Body of pancreas (tissue), 4 donors: ENCODE data around the gene OR2Z1. TPM values are rescaled to one million over a fixed set of nuclear protein-coding genes. Genes with fewer than 3 reads are reported as not detected.
"Not testable (repeated sequence)": the region's sequence is repeated elsewhere in the genome, so short reads cannot be mapped to it uniquely, and the experiment has no call there.

Experiments
- ATAC-seq: fragments of 150-250 bp; one replicate; pipeline ENCODE4 v1.9.1; 2016
- DNase-seq, 4 donors: peaks; one replicate each; pipeline ENCODE4 v3.0.0-alpha.2; 2019
- H3K27ac ChIP-seq, 4 donors: fragments of 200-600 bp; sonication (generic); 1 replicate in 3 of 4; 2 replicates in 1 of 4; pipeline versions ENCODE4 v1.5.1 to v1.6.1; 2016 to 2019; ENCODE audit warnings: mild to moderate bottlenecking in 1 of 4, mixed read lengths in 1 of 4, moderate library complexity in 1 of 4
- H3K27me3 ChIP-seq, 2 donors: fragments of 200-600 bp; sonication (generic); one replicate each; pipeline ENCODE4 v1.6.0; 2016; ENCODE audit warnings: mild to moderate bottlenecking in 1 of 2
- H3K36me3 ChIP-seq, 2 donors: fragments of 200-600 bp; sonication (generic); replicated peaks in 1 of 2; 2 replicates each; pipeline ENCODE4 v1.5.1; 2016; ENCODE audit warnings: low read depth in 2 of 2; ENCODE audit not compliant: insufficient read depth in 1 of 2
- H3K4me1 ChIP-seq: fragments of 200-600 bp; sonication (generic); one replicate; pipeline ENCODE4 v1.6.0; 2016
- H3K4me3 ChIP-seq, 2 donors: fragments of 200-600 bp; sonication (generic); 1 replicate in 1 of 2; 2 replicates in 1 of 2; pipeline ENCODE4 v1.5.1; 2016 to 2019
- H3K9me3 ChIP-seq, 3 donors: fragments of 200-600 bp; sonication (generic); 1 replicate in 2 of 3; 2 replicates in 1 of 3; pipeline ENCODE4 v1.5.1; 2016
- POLR2A ChIP-seq, 3 donors: fragments of 450-650 bp; IDR thresholded peaks; one replicate each; pipeline ENCODE4 v1.6.1; 2016; ENCODE audit warnings: antibody characterized with exemption in 3 of 3, mild to moderate bottlenecking in 2 of 3
- WGBS, 2 donors: methylation state at CpG; one replicate each; pipeline ENCODE4 v1.1.5; 2017; 5-methylcytosine and 5-hydroxymethylcytosine counted together
- intact Hi-C: fragments of 100-400 bp; cut with DNase I; formaldehyde crosslinking; loops from one replicate; pipeline ENCODE4 v1.15.1; 2023
- total RNA-seq, 2 donors: library from RNA; depleted of rRNA; stranded (reverse); fragments of >200 nt; gene quantifications; one replicate each; pipeline ENCODE4 v1.1.0, GENCODE V29; 2016
- TF ChIP-seq, protein P1 (sequence below), 7 experiments: fragments of 450-650 bp in 4 of 7; fragments of 200-600 bp in 3 of 7; sonication (generic) in 3 of 7; IDR thresholded peaks; one replicate each; pipeline ENCODE4 v1.5.1; 2016 to 2019; ENCODE audit warnings: antibody characterized with exemption in 7 of 7

Gene OR2Z1
- total RNA-seq, 2 donors from 2014 or later: not detected

DNA sequence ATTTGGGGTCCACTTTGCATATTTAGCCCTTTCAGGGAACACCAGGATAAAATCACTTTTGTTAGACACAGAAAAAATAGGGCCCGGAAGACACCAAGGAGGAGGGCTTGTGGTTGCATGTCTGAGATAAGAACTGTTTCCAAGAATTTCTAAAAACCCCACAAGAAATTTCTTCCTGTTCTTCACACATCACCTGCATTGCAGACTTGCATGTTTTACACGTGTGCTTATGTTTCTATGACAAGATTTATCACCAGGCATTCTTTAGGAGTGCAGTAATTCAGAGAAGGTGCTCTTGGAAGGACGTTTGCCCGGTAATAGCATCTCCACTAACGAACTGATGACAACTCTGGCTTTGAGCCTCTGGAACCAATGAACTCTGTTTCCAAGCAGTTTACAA lies 15.7 kb upstream of the OR2Z1 start:
- intact Hi-C loops: no loop called here

DNA sequence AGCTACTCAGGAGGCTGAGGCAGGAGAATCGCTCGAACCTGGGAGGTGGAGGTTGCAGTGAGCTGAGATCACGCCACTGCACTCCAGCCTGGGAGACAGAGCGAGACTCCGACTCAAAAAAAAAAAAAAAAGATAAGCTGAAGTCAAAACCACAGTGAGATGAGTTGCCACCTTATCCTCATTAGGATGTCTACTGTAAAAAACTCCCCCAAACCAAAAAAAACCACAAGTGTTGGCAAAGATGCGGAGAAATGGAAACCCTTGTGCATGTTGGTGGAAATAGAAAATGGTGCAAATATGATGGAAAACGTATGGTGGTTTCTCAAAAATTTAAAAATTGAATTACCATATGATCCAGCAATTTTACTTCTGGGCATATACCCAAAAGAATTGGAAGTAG lies 11.1 kb upstream of the OR2Z1 start:
- intact Hi-C loops, DNase-seq, H3K4me1 ChIP-seq, H3K27ac ChIP-seq, H3K27me3 ChIP-seq, H3K36me3 ChIP-seq, H3K4me3 ChIP-seq, ATAC-seq: not testable (repeated sequence)
- H3K9me3 ChIP-seq: peaks cover 0 to 15% (median 0%) of the 10 kb centered on the region in 3 donors
- 72 to 74% methylated on average over 7 of the region's 7 CpGs for WGBS, 2 donors

More for the DNA sequence above, 15.7 kb upstream of the OR2Z1 start:
- Histone ChIP-seq H3K36me3 (no peaks in the 10 kb centered on the region), H3K4me1 (no peaks in the 10 kb centered on the region), H3K27ac (no peak overlapping the region), H3K27me3 (peaks cover 0 to 3% of the 10 kb centered on the region in 2 donors), H3K4me3 (no peak overlapping the region), H3K9me3 (no peaks in the 10 kb centered on the region)
- WGBS, 2 donors: 31 to 35% methylated on average over 5 of the region's 5 CpGs
- DNase-seq (no peak), ATAC-seq (no peak)
- no peak for TF ChIP-seq POLR2A (IDR thresholded peaks at IDR 0.05)
- TF ChIP-seq, protein P1, sequence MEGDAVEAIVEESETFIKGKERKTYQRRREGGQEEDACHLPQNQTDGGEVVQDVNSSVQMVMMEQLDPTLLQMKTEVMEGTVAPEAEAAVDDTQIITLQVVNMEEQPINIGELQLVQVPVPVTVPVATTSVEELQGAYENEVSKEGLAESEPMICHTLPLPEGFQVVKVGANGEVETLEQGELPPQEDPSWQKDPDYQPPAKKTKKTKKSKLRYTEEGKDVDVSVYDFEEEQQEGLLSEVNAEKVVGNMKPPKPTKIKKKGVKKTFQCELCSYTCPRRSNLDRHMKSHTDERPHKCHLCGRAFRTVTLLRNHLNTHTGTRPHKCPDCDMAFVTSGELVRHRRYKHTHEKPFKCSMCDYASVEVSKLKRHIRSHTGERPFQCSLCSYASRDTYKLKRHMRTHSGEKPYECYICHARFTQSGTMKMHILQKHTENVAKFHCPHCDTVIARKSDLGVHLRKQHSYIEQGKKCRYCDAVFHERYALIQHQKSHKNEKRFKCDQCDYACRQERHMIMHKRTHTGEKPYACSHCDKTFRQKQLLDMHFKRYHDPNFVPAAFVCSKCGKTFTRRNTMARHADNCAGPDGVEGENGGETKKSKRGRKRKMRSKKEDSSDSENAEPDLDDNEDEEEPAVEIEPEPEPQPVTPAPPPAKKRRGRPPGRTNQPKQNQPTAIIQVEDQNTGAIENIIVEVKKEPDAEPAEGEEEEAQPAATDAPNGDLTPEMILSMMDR (IDR thresholded peaks at IDR 0.05): no peak

DNA sequence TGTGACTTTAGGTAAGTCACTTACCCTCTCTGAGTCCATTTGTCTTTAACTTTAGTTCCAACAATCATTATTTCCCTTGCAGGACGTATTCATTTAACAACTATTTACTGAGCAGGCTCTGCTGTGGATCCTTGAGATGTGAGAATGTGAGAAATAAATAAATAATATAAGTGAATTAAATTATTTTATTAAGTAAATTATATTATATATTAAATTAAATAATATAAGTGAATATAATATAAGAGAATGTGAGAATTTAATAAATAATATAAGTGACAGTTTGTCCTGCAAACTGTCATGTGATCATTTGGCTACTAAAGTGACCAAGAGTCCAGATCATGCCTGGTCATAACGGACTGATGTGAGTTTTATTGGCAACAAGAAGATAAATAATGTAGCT lies 598 bp downstream of the OR2Z1 start:
- intact Hi-C loops: no loop called here

DNA sequence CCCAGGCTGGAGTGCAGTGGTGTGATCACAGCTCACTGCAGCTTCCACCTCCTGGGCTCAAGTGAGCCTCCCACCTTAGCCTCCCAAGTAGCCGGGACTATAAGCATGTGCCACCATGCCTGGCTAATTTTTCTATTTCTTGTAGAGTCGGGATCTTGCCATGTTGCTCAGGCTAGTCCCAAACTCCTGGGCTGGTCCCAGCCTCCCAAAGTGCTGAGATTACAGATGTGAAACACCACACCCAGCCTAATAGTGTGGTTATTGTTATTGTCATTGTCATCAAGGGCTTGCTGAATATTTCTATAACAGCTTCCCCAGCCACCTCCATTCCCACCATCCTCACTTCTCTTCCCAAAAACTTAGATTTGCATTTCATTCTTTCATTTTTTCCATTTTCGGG lies 2.8 kb downstream of the OR2Z1 start:
- 40% methylated on average over 3 of the region's 3 CpGs for WGBS, 2 donors
- Histone ChIP-seq H3K4me1 (no peaks in the 10 kb centered on the region), H3K27ac (no peak overlapping the region), H3K4me3 (no peak overlapping the region), H3K36me3 (no peaks in the 10 kb centered on the region), H3K9me3 (no peaks in the 10 kb centered on the region), H3K27me3 (no peaks in the 10 kb centered on the region)
- intact Hi-C loops: no loop called here
- TF ChIP-seq, protein P1 (IDR thresholded peaks at IDR 0.05): no peak
- TF ChIP-seq POLR2A (IDR thresholded peaks at IDR 0.05): no peak
- no peak for DNase-seq
- no peak for ATAC-seq

More for the DNA sequence above, 598 bp downstream of the OR2Z1 start:
- DNase-seq (no peak), ATAC-seq (no peak)
- Histone ChIP-seq H3K36me3 (no peaks in the 10 kb centered on the region), H3K27ac (no peak overlapping the region), H3K27me3 (no peaks in the 10 kb centered on the region), H3K9me3 (no peaks in the 10 kb centered on the region), H3K4me1 (no peaks in the 10 kb centered on the region), H3K4me3 (no peak overlapping the region)
- no peak for TF ChIP-seq POLR2A (IDR thresholded peaks at IDR 0.05)
- TF ChIP-seq, protein P1 (IDR thresholded peaks at IDR 0.05): no peak
- 31% methylated on average over 2 of the region's 2 CpGs for WGBS, 2 donors

DNA sequence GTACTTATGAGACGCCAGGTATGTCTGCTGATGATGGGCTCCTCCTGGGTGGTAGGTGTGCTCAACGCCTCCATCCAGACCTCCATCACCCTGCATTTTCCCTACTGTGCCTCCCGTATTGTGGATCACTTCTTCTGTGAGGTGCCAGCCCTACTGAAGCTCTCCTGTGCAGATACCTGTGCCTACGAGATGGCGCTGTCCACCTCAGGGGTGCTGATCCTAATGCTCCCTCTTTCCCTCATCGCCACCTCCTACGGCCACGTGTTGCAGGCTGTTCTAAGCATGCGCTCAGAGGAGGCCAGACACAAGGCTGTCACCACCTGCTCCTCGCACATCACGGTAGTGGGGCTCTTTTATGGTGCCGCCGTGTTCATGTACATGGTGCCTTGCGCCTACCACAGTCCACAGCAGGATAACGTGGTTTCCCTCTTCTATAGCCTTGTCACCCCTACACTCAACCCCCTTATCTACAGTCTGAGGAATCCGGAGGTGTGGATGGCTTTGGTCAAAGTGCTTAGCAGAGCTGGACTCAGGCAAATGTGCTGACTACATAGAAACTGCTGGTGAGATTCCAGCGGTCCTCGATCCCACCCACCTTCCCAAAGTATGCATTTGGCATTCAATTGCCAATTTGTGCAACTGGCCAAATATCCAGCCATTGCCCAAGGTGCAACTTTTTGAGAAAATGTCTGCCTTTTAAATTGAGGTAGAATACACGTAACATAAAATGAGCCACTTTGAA lies 10.2 kb downstream of the OR2Z1 start:
- intact Hi-C loops: no loop called here
- 44 to 52% methylated on average over 15 to 19 of the region's 19 CpGs for WGBS, 2 donors

More for the DNA sequence above, 10.2 kb downstream of the OR2Z1 start:
- TF ChIP-seq, protein P1 (IDR thresholded peaks at IDR 0.05): no peak
- TF ChIP-seq POLR2A (IDR thresholded peaks at IDR 0.05): no peak
- no peak for ATAC-seq
- no peak overlapping the region for H3K27ac ChIP-seq
- DNase-seq: no peak
- no peaks in the 10 kb centered on the region for H3K4me1 ChIP-seq
- H3K27me3 ChIP-seq: no peaks in the 10 kb centered on the region
- no peaks in the 10 kb centered on the region for H3K9me3 ChIP-seq
- no peaks in the 10 kb centered on the region for H3K36me3 ChIP-seq
- H3K4me3 ChIP-seq: no peak overlapping the region
